GM10248 (cell line): ENCODE measurements around the gene CHAT.

Source experiments
- CTCF ChIA-PET: fragments of 300-600 bp; sonication (Branson Sonifier 250); formaldehyde crosslinking; extraction: SDS; loops from one replicate; lab custom pipeline; 2021; ENCODE audit warnings: antibody characterized with exemption; lab: Yijun Ruan, JAX
- POLR2A ChIA-PET: fragments of 350-650 bp; sonication (Branson Sonifier 250); formaldehyde crosslinking; extraction: SDS; loops from one replicate; lab custom pipeline; 2020; ENCODE audit warnings: antibody characterized with exemption; lab: Yijun Ruan, JAX
- DNase-seq: peaks from one replicate; pipeline ENCODE4 v3.0.0; 2012; ENCODE audit errors: extremely low spot score
- CTCF ChIP-seq: IDR thresholded peaks from 2 replicates; pipeline ENCODE4 v1.5.1; 2012; ENCODE audit warnings: mild to moderate bottlenecking, low read depth; ENCODE audit errors: extremely low read depth, missing control alignments, control extremely low read depth

The CHAT gene

GRCh38 chr10:49688261-49688846, 74.5 kb downstream of the CHAT start:
- no peak for DNase-seq
- TF ChIP-seq CTCF = no peak
- ChIA-PET POLR2A (interaction anchor here (0.7 kb wide), 1 partner anchor 313 kb away, joined by 3 read pairs; no protein-coding TSS in a partner anchor), CTCF (no interaction called here)

- ChIA-PET POLR2A (interaction anchor here (0.7 kb wide), 1 partner anchor 313 kb away, joined by 3 read pairs; no protein-coding TSS in a partner anchor), CTCF (no interaction called here)
- DNase-seq = no peak
- TF ChIP-seq CTCF = no peak
Measured at GRCh38 chr10:49688920-49689319, 75.1 kb downstream of the CHAT start.

- ChIA-PET POLR2A (no interaction called here), CTCF (no interaction called here)
- no peak for TF ChIP-seq CTCF
- no peak for DNase-seq
Measured at GRCh38 chr10:49689882-49690510, 76.2 kb downstream of the CHAT start.

GRCh38 chr10:49690698-49691356, 77.0 kb downstream of the CHAT start:
- POLR2A ChIA-PET = no interaction called here
- CTCF ChIA-PET = no interaction called here
- no peak for DNase-seq
- TF ChIP-seq CTCF = no peak

GRCh38 chr10:49691588-49691987, 77.8 kb downstream of the CHAT start:
- TF ChIP-seq CTCF = no peak
- POLR2A ChIA-PET = no interaction called here

GRCh38 chr10:49694466-49694865, 80.6 kb downstream of the CHAT start:
- DNase-seq = no peak
- CTCF ChIA-PET = interaction anchor here (0.9 to 1.2 kb wide), 2 partner anchors 12 to 23 kb away, joined by 3 read pairs; no protein-coding TSS in a partner anchor
- POLR2A ChIA-PET = no interaction called here
- TF ChIP-seq CTCF = no peak

More at GRCh38 chr10:49691588-49691987, 77.8 kb downstream of the CHAT start:
- CTCF ChIA-PET = no interaction called here
- no peak for DNase-seq
